ENCODE measurements around the gene SLC25A12.

- TF ChIP-seq EZH2 (IDR thresholded peaks at IDR 0.05; ENCODE audit: low read depth) (no peak), CTCF (conservative IDR thresholded peaks at IDR 0.05) (no peak)
Observed at GRCh38 chr2:171771463-171771862, 122.6 kb downstream of the SLC25A12 start.

All from PC-9 (cell line).